PFSK-1 (cell line): ENCODE measurements around the gene LRRC74B.

Source experiments
- FOXP2 ChIP-seq: optimal IDR thresholded peaks from 2 replicates; pipeline ENCODE3; 2011; ENCODE audit warnings: borderline replicate concordance, control low read depth, inconsistent platforms; ENCODE audit not compliant: insufficient read depth; ENCODE audit errors: extremely low read length, extremely low read depth
- POLR2AphosphoS5 ChIP-seq: IDR thresholded peaks from 2 replicates; pipeline ENCODE4 v1.6.1; 2012; ENCODE audit warnings: low read depth, mild to moderate bottlenecking, control low read depth, low read length, moderate library complexity
- SIN3A ChIP-seq: IDR thresholded peaks from 2 replicates; pipeline ENCODE4 v1.6.1; 2012; ENCODE audit warnings: mild to moderate bottlenecking, low read length, moderate library complexity, borderline replicate concordance; ENCODE audit not compliant: insufficient read depth
- TAF1 ChIP-seq: IDR thresholded peaks from 2 replicates; pipeline ENCODE4 v1.6.1; 2012; ENCODE audit warnings: low read length, control low read depth, borderline replicate concordance; ENCODE audit not compliant: insufficient read depth
- TF ChIP-seq, protein P1 (sequence below), 2 experiments: IDR thresholded peaks; 2 replicates each; pipeline versions ENCODE4 v1.6.1 to v1.8.0; 2011 to 2012; ENCODE audit warnings: low read depth in 2 of 2, low read length in 2 of 2, control low read depth in 1 of 2, inconsistent platforms in 1 of 2, mild to moderate bottlenecking in 1 of 2, moderate library complexity in 1 of 2; ENCODE audit not compliant: insufficient read depth in 1 of 2

LRRC74B gene

GRCh38 chr22:21078916-21079315, 33.2 kb downstream of the LRRC74B start:
- TF ChIP-seq FOXP2 (no peak), TAF1 (no peak), POLR2AphosphoS5 (no peak), SIN3A (no peak)
- TF ChIP-seq, protein P1, sequence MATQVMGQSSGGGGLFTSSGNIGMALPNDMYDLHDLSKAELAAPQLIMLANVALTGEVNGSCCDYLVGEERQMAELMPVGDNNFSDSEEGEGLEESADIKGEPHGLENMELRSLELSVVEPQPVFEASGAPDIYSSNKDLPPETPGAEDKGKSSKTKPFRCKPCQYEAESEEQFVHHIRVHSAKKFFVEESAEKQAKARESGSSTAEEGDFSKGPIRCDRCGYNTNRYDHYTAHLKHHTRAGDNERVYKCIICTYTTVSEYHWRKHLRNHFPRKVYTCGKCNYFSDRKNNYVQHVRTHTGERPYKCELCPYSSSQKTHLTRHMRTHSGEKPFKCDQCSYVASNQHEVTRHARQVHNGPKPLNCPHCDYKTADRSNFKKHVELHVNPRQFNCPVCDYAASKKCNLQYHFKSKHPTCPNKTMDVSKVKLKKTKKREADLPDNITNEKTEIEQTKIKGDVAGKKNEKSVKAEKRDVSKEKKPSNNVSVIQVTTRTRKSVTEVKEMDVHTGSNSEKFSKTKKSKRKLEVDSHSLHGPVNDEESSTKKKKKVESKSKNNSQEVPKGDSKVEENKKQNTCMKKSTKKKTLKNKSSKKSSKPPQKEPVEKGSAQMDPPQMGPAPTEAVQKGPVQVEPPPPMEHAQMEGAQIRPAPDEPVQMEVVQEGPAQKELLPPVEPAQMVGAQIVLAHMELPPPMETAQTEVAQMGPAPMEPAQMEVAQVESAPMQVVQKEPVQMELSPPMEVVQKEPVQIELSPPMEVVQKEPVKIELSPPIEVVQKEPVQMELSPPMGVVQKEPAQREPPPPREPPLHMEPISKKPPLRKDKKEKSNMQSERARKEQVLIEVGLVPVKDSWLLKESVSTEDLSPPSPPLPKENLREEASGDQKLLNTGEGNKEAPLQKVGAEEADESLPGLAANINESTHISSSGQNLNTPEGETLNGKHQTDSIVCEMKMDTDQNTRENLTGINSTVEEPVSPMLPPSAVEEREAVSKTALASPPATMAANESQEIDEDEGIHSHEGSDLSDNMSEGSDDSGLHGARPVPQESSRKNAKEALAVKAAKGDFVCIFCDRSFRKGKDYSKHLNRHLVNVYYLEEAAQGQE (IDR thresholded peaks at IDR 0.05; ENCODE audit: insufficient read depth in 1 of 2, low read depth in 2 of 2, low read length in 2 of 2), result no peak

- TF ChIP-seq POLR2AphosphoS5, result no peak
- TF ChIP-seq FOXP2, result no peak
- no peak for TF ChIP-seq SIN3A
- TF ChIP-seq, protein P1 (IDR thresholded peaks at IDR 0.05; ENCODE audit: insufficient read depth in 1 of 2, low read depth in 2 of 2, low read length in 2 of 2), result no peak
- no peak for TF ChIP-seq TAF1
These were observed 33.7 kb downstream of the LRRC74B start for GRCh38 chr22:21079493-21079892.

DNA sequence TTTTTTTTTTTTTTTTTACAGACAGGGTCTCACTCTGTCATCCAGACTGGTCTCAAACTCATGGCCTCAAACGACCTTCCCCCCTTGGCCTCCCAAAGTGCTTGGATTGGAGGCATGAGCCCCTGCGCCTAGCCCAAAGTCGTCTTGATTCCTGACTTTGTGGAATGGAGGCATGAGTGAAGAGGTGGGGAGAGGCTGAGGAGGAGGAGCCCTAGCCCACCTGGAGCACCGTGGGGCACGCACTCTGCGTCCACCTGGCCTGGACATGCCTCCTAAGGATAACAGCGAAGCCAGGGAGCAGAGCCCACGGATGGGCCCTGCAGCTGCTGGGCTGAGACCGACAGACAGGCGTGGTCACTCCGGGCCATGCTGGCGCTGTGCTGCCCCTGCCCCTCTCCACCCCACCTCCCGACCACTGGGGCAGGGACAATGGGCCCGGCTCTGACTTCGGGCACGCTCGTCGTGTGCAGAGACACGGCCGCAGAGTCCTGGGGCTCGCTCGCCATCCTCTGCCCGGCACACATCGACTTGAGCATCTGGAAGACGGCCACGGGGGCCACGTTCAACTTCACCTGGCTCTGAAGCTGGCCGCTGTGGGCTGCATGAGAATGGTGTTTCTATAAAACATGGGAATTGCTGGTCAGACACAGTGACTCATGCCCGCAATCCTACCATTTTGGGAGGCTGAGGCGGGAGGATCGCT, 34.8 kb downstream of the LRRC74B start:
- TF ChIP-seq SIN3A (no peak), TAF1 (no peak), FOXP2 (no peak), POLR2AphosphoS5 (no peak)
- TF ChIP-seq, protein P1 (IDR thresholded peaks at IDR 0.05; ENCODE audit: insufficient read depth in 1 of 2, low read depth in 2 of 2, low read length in 2 of 2), result no peak

GRCh38 chr22:21082248-21082647, 36.5 kb downstream of the LRRC74B start:
- TF ChIP-seq TAF1 (no peak), SIN3A (no peak), POLR2AphosphoS5 (no peak), FOXP2 (no peak)
- TF ChIP-seq, protein P1 (IDR thresholded peaks at IDR 0.05; ENCODE audit: insufficient read depth in 1 of 2, low read depth in 2 of 2, low read length in 2 of 2), result no peak
